A673 (cell line): Measurements from ENCODE around the gene CEMIP2.
"Not testable (repeated sequence)": the region's sequence is repeated elsewhere in the genome, so short reads cannot be mapped to it uniquely, and the experiment has no call there.

Source experiments
- CTCF ChIP-seq: fragments of 300-800, 200-600 bp; sonication (generic); conservative IDR thresholded peaks from 2 replicates; pipeline ENCODE4 v1.5.1; 2017; ENCODE audit warnings: low read depth, mild to moderate bottlenecking, antibody characterized with exemption, low read length, moderate library complexity, mixed read lengths
- EZH2 ChIP-seq: fragments of 200-600 bp; sonication (generic); IDR thresholded peaks from 2 replicates; pipeline ENCODE4 v1.6.1; 2017; ENCODE audit warnings: borderline replicate concordance, low read depth, mild to moderate bottlenecking, mixed read lengths, antibody characterized with exemption, low read length; ENCODE audit not compliant: poor library complexity, severe bottlenecking

DNA sequence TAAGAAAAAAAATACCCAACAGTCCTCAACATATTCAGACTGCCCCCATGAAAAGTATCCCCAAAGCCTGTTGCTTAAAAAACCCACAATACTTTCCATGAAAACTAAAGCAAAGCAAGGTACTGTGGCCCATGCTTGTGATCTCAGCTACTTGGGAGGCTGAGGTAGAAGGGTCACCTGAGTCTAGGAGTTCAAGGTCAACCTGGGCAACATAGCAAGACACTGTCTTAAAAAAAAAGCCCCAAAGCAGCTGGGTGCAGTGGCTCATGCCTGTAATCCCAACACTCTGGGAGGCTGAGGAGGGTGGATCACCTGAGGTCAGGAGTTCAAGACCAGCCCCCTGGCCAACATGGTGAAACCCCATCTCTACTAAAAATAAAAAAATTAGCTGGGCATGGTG lies 76.7 kb downstream of the CEMIP2 start:
- not testable (repeated sequence) for TF ChIP-seq CTCF, EZH2
